Urothelium cell line (cell line): ENCODE measurements around the gene UGT1A10.
"Not testable (repeated sequence)": the region's sequence is repeated elsewhere in the genome, so short reads cannot be mapped to it uniquely, and the experiment has no call there.

Experiments
- DNase-seq: peaks from one replicate; pipeline ENCODE4 v3.0.0; 2011; ENCODE audit warnings: low spot score, mixed read lengths
- FAIRE-seq: peaks from 2 replicates; lab custom pipeline; 2011; peaks lifted over from hg19 to GRCh38; lab: Jason Lieb, UNC

Gene UGT1A10

GRCh38 chr2:233655043-233655442 is 18.8 kb downstream of the UGT1A10 start:
- no peak for DNase-seq
- FAIRE-seq = no peak

- FAIRE-seq = peak; percentile 98
- DNase-seq = not testable (repeated sequence)
Observed at GRCh38 chr2:233655943-233656342, 19.7 kb downstream of the UGT1A10 start.

GRCh38 chr2:233656443-233656842 is 20.2 kb downstream of the UGT1A10 start:
- DNase-seq (no peak), FAIRE-seq (no peak)

GRCh38 chr2:233658610-233659009 is 22.4 kb downstream of the UGT1A10 start:
- no peak for FAIRE-seq
- DNase-seq = no peak

GRCh38 chr2:233663911-233664310 is 27.7 kb downstream of the UGT1A10 start:
- no peak for FAIRE-seq
- no peak for DNase-seq

GRCh38 chr2:233668605-233669260 is 32.5 kb downstream of the UGT1A10 start:
- FAIRE-seq (no peak), DNase-seq (no peak)

- DNase-seq (no peak), FAIRE-seq (no peak)
Observed at GRCh38 chr2:233671290-233672161, 35.3 kb downstream of the UGT1A10 start, which contains the start of gene UGT1A9. TSS of gene UGT1A9 (plus strand) at chr2:233671898. CDS start at chr2:233671935, 37 bp downstream.

- no peak for FAIRE-seq
- no peak for DNase-seq
Observed at GRCh38 chr2:233672886-233673285, 36.6 kb downstream of the UGT1A10 start.

GRCh38 chr2:233673896-233674295 is 37.6 kb downstream of the UGT1A10 start:
- FAIRE-seq = no peak

GRCh38 chr2:233674314-233674713 is 38.1 kb downstream of the UGT1A10 start:
- FAIRE-seq (no peak), DNase-seq (no peak)

More at GRCh38 chr2:233673896-233674295, 37.6 kb downstream of the UGT1A10 start:
- no peak for DNase-seq

GRCh38 chr2:233674995-233675394 is 38.7 kb downstream of the UGT1A10 start:
- no peak for DNase-seq
- no peak for FAIRE-seq

GRCh38 chr2:233676046-233676445 is 39.8 kb downstream of the UGT1A10 start:
- DNase-seq = no peak

GRCh38 chr2:233679196-233679595 is 42.9 kb downstream of the UGT1A10 start:
- FAIRE-seq (no peak), DNase-seq (no peak)

More at GRCh38 chr2:233676046-233676445, 39.8 kb downstream of the UGT1A10 start:
- no peak for FAIRE-seq

GRCh38 chr2:233680361-233681045 is 44.3 kb downstream of the UGT1A10 start:
- no peak for FAIRE-seq
- no peak for DNase-seq

GRCh38 chr2:233681521-233682099 is 45.4 kb downstream of the UGT1A10 start, which contains the start of gene UGT1A7:
TSS of gene UGT1A7 (plus strand) at chr2:233681901. CDS start at chr2:233681938, 37 bp downstream.
- no peak for FAIRE-seq
- DNase-seq = no peak

GRCh38 chr2:233684640-233685039 is 48.4 kb downstream of the UGT1A10 start:
- no peak for FAIRE-seq
- DNase-seq = no peak

GRCh38 chr2:233686928-233687327 is 50.7 kb downstream of the UGT1A10 start:
- DNase-seq (no peak), FAIRE-seq (no peak)

GRCh38 chr2:233688341-233688740 is 52.1 kb downstream of the UGT1A10 start:
- no peak for DNase-seq
- no peak for FAIRE-seq

GRCh38 chr2:233689031-233689430 is 52.8 kb downstream of the UGT1A10 start:
- no peak for DNase-seq
- FAIRE-seq = no peak

- DNase-seq (no peak), FAIRE-seq (no peak)
Observed at GRCh38 chr2:233689501-233689900, 53.3 kb downstream of the UGT1A10 start.

GRCh38 chr2:233690444-233690843 is 54.2 kb downstream of the UGT1A10 start:
- FAIRE-seq = no peak
- no peak for DNase-seq
